Measurements from ENCODE around the gene NFKBIE. TPM values are rescaled to one million over a fixed set of nuclear protein-coding genes. Genes with fewer than 3 reads are reported as not detected.

The NFKBIE gene
- total and polyA plus RNA-seq, 9 of the 15 experiments (the other 6 are each of a cell fraction or from before 2014, with no cell fraction given), result 2.1 to 16.4 (median 11.7) TPM

GRCh38 chr6:44312901-44313788, 47.8 kb upstream of the NFKBIE start, which contains the start of gene AARS2 (continued):
- no peak for TF ChIP-seq RERE (CRISPR knock-in tag; IDR thresholded peaks at IDR 0.05; ENCODE audit: borderline replicate concordance)
- peak; percentile 84 for TF ChIP-seq ZZZ3 (IDR thresholded peaks at IDR 0.05)
- TF ChIP-seq ZBTB1 (CRISPR knock-in tag; IDR thresholded peaks at IDR 0.05; ENCODE audit: borderline replicate concordance, low read depth), result no peak
- TF ChIP-seq POU5F1 (IDR thresholded peaks at IDR 0.05; ENCODE audit: borderline replicate concordance, low read depth, low read length, partially characterized antibody), result no peak
- peak; percentile 30 for TF ChIP-seq ZFP36 (IDR thresholded peaks at IDR 0.05; ENCODE audit: low read depth, low read length, partially characterized antibody)
- TF ChIP-seq U2AF1 (optimal IDR thresholded peaks at IDR 0.05; ENCODE audit: low read depth, low read length), result peak; percentile 92
- TF ChIP-seq SRSF1 (IDR thresholded peaks at IDR 0.05; ENCODE audit: low read depth, low read length), result 0 out of 2 replicates have a peak, but pooled peaks have one; percentile 68
- no peak for TF ChIP-seq EWSR1 (IDR thresholded peaks at IDR 0.05; ENCODE audit: borderline replicate concordance, low read depth, partially characterized antibody)
- peak; percentile 96 for TF ChIP-seq SP1 (CRISPR knock-in tag; IDR thresholded peaks at IDR 0.05)
- TF ChIP-seq IRF1 (CRISPR knock-in tag; IDR thresholded peaks at IDR 0.05; ENCODE audit: borderline replicate concordance), result peak; percentile 82; the same call in 1 of the 2 replicates
- 0 out of 6 replicates have a peak, but pooled peaks of 1 of the 3 experiments have one; percentile 9 for TF ChIP-seq ZBTB11 (CRISPR knock-in tag; IDR thresholded peaks at IDR 0.05)
- TF ChIP-seq CREB5 (CRISPR knock-in tag; IDR thresholded peaks at IDR 0.05), result 0 out of 2 replicates have a peak, but pooled peaks have one; percentile 38
- TF ChIP-seq ZNF217 (CRISPR knock-in tag; IDR thresholded peaks at IDR 0.05), result no peak
